ENCODE results near the gene TNFRSF6B. TPM values are rescaled to one million over a fixed set of nuclear protein-coding genes. Genes with fewer than 3 reads are reported as not detected.

The TNFRSF6B gene
- total RNA-seq, 1 donor from 2014 or later = 817 TPM

DNA sequence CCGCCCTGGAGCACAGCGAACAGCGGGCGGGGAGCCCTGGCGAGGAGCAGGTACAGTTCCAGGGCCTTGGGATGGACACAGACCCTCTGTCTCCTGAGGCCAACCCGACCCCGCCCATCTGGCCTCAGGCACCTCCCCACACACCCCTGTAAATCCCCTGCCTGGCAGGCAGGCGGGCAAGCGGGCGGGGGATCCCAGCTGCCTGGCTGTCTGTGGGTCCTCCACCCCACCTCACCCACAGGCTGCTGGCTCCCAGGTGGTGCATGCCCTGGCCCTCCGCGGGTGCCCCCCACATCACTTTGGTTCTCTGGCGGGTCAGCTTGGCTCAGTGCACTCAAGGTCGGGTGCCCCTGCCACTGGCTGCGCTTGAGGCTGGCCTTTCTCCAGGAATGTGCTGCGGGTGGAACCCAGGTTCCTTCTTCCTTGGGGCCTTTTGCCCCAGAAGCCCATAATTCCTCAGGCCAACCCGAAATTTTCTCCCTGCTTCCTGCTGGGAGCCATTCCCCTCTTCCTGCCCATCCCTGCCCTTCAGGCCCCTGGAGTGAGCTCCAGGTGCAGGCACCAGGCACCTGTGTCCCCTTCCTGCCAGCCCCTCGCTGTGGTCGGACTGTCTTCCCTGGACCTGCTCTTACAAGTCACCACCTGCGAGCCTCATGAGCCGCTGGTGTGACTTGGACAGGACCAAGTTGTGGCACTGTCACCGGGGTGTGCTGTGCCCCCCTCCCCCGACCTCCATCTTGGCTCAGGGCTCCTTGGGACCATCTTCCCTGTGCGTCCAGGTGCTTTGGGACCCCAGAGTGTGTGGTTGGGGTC, 5.3 kb upstream of the TNFRSF6B start:
- TF ChIP-seq CTCF (conservative IDR thresholded peaks at IDR 0.05; ENCODE audit: low read depth, low read length) = no peak
- no peak overlapping the region for H3K4me3 ChIP-seq (ENCODE audit: low read depth, low read length)
- no peak for DNase-seq (ENCODE audit: low read depth)

DNA sequence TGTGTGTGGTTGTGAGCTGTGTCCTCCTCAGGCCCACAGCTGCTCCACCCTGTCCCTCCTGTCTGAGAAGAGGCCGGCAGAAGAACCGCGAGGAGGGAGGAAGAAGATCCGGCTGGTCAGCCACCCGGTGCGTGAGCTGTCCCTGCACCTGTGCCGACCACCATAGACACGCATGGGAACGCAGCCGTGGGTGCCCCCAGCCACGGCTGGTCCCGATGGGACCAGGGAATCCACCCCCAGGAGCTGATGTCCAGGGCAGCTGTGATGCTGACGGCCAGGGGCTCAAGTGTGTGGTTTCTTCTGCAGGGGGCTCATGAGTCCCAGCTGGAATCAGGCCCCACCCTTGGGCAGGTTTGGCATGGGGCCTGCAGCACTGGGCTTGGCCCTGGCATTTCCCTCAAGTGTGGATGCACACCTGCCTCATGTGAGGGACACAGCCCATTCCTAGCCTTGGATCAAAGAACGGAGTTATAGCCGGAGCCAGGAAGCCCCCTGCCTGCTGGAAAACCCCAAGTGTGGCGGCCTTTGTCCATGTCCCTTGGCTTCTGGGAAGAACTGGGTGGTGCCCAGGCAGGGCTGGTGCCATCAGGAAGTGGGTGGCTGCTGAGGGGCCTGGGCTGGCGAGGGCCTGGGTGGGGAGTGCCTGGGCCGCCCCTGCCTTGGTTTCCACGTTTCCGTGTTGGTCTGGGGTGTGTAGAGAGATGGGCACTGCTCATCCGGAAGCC, 4.6 kb upstream of the TNFRSF6B start:
- no peak overlapping the region for H3K4me3 ChIP-seq (ENCODE audit: low read depth, low read length)
- DNase-seq (ENCODE audit: low read depth) = no peak
- TF ChIP-seq CTCF (conservative IDR thresholded peaks at IDR 0.05; ENCODE audit: low read depth, low read length) = no peak

- TF ChIP-seq CTCF (conservative IDR thresholded peaks at IDR 0.05; ENCODE audit: low read depth, low read length) = no peak
- DNase-seq (ENCODE audit: low read depth) = no peak
- no peak overlapping the region for H3K4me3 ChIP-seq (ENCODE audit: low read depth, low read length)
Measured at GRCh38 chr20:63692436-63693082, 3.9 kb upstream of the TNFRSF6B start.

- no peak for TF ChIP-seq CTCF (conservative IDR thresholded peaks at IDR 0.05; ENCODE audit: low read depth, low read length)
- no peak for DNase-seq (ENCODE audit: low read depth)
- H3K4me3 ChIP-seq (ENCODE audit: low read depth, low read length) = no peak overlapping the region
Measured at GRCh38 chr20:63693083-63693732, 3.2 kb upstream of the TNFRSF6B start.

- TF ChIP-seq CTCF (conservative IDR thresholded peaks at IDR 0.05; ENCODE audit: low read depth, low read length) = no peak
- no peak for DNase-seq (ENCODE audit: low read depth)
- no peak overlapping the region for H3K4me3 ChIP-seq (ENCODE audit: low read depth, low read length)
Measured at GRCh38 chr20:63693733-63694583, 2.5 kb upstream of the TNFRSF6B start.

All from epithelial cell of proximal tubule (primary cell).